ENCODE results near the gene CLEC7A. TPM values are rescaled to one million over a fixed set of nuclear protein-coding genes. Genes with fewer than 3 reads are reported as not detected.
A peak's percentile ranks its signal among the peaks of the same experiment; 100 is the strongest.

CLEC7A gene
- total RNA-seq, 2 donors from 2014 or later = not detected

DNA sequence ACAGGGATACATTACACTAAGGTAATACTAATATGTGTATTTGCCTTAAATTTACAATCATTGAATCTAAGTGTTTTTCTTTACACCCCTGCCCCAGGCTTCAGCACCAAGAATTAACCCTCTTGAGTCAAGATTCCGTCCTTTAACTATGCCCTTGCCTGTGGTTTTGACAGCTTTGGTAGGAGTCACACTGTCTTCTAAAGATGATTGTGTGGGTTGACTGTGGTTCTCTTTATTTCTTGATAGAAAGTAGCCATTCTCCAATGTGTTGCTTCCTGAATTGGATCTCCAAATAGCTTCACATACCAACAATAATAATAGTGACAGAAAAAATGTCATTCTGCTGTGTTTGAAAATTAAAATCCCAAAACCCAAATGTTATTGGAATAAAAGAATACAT lies 3.6 kb downstream of the CLEC7A start:
- Mint-ChIP-seq H3K4me1 (ENCODE audit: low read depth in 2 of 2) (peaks cover 0 to 7% of the 10 kb centered on the region in 2 donors), H3K27ac (no peak overlapping the region), H3K4me3 (no peak overlapping the region), H3K36me3 (no peaks in the 10 kb centered on the region), H3K27me3 (peaks cover 8 to 11% of the 10 kb centered on the region in 2 donors), H3K9me3 (no peaks in the 10 kb centered on the region)
- ATAC-seq (peak in 1 of 2 donors; percentile 70), DNase-seq (ENCODE audit: low spot score) (no peak)

- Mint-ChIP-seq H3K4me3 (no peak overlapping the region), H3K27ac (no peak overlapping the region), H3K36me3 (no peaks in the 10 kb centered on the region), H3K27me3 (peaks cover 4 to 8% of the 10 kb centered on the region in 2 donors), H3K4me1 (ENCODE audit: low read depth in 2 of 2) (peaks cover 0 to 7% of the 10 kb centered on the region in 2 donors), H3K9me3 (no peaks in the 10 kb centered on the region)
- ATAC-seq = no peak
- no peak for DNase-seq (ENCODE audit: low spot score)
Measured at GRCh38 chr12:10122689-10123088, 7.3 kb downstream of the CLEC7A start.

DNA sequence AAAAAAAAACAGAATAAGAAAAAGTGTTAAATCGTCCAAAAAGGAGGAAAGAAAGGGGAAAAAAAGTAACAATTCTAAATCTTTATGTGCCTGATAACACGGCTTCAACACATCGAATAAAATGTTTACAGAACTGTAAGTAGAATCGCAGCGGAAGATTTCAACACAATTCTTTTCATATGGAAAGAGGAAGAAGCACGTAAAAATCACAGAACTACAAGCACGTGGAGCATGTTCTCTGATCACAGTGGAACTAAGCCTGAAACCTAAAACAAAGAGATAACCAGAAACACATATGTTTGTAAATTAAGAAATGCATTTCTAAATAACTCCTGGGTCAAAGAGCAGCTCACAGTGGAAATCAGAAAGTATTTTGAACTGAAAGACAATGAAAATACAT lies 8.7 kb downstream of the CLEC7A start:
- Mint-ChIP-seq H3K9me3 (no peaks in the 10 kb centered on the region), H3K27ac (no peak overlapping the region), H3K4me1 (ENCODE audit: low read depth in 2 of 2) (peaks cover 0 to 3% of the 10 kb centered on the region in 2 donors), H3K36me3 (no peaks in the 10 kb centered on the region), H3K27me3 (no peaks in the 10 kb centered on the region), H3K4me3 (no peak overlapping the region)
- ATAC-seq (no peak), DNase-seq (ENCODE audit: low spot score) (no peak)

DNA sequence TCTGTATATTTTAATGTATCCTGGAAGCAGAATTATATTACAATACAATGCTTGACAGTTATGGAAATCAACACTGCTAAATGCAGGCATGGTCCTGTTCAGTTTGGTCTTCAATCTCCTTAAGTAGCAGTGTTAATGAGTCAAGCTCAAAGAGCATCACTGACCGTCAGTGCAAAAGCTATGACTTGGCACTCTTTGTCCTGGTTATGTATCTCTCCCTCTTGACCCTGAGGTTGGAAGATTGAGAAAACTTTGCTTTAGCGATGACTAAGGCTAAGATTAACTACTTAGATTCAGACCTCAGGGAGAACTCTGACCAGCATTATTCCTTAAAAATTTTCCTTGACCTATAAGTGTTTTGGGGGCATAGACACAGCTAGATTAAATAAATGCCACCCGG lies 10.9 kb downstream of the CLEC7A start:
- H3K4me3 Mint-ChIP-seq = no peak overlapping the region
- no peak overlapping the region for H3K27ac Mint-ChIP-seq
- H3K27me3 Mint-ChIP-seq = peaks cover 0 to 5% of the 10 kb centered on the region in 2 donors
- no peaks in the 10 kb centered on the region for H3K36me3 Mint-ChIP-seq
- no peak for ATAC-seq
- no peaks in the 10 kb centered on the region for H3K9me3 Mint-ChIP-seq
- H3K4me1 Mint-ChIP-seq (ENCODE audit: low read depth in 2 of 2) = no peaks in the 10 kb centered on the region
- no peak for DNase-seq (ENCODE audit: low spot score)

DNA sequence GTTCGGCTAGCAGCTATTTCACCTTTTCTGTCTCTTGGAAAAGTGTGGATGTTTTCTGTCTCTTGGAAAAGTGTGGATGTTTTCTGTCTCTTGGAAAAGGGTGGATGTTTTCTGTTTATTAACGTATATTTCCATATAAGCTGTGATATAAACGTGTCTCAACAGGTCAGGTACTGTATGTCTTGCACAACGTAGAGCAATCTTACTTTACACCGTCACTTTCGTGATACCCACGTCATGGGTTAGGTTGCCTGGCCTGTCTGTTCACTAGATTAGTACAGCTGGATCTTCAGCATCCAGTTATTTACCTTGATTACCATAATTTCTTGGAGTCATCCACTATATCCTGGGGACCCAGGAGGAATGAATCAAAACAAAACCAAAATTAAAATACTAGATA lies 14.1 kb downstream of the CLEC7A start:
- DNase-seq (ENCODE audit: low spot score) (no peak), ATAC-seq (no peak)
- H3K4me1 Mint-ChIP-seq (ENCODE audit: low read depth in 2 of 2) = no peaks in the 10 kb centered on the region
- H3K9me3 Mint-ChIP-seq = no peaks in the 10 kb centered on the region
- no peaks in the 10 kb centered on the region for H3K36me3 Mint-ChIP-seq
- no peak overlapping the region for H3K4me3 Mint-ChIP-seq
- H3K27ac Mint-ChIP-seq = no peak overlapping the region
- H3K27me3 Mint-ChIP-seq = peaks cover 0 to 5% of the 10 kb centered on the region in 2 donors

DNA sequence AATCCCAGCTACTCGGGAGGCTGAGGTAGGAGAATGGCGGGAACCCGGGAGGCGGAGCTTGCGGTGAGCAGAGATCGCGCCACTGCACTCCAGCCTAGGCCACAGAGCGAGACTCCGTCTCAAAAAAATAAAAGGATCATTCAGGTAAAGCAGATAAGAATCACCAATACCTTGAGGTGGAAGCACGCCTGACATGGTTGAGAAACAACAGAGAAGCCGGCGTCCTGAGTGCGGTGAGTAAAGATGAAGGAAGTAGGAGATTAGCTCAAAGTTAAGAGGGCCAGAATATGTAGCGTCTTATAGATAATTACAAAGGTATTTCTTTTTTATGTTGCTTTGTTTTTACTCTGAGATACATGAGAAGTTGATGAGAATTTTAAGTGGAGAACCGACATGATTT lies 14.7 kb downstream of the CLEC7A start:
- Mint-ChIP-seq H3K27ac (no peak overlapping the region), H3K27me3 (peaks cover 3 to 5% of the 10 kb centered on the region in 2 donors), H3K9me3 (no peaks in the 10 kb centered on the region), H3K4me3 (no peak overlapping the region), H3K4me1 (ENCODE audit: low read depth in 2 of 2) (no peaks in the 10 kb centered on the region), H3K36me3 (no peaks in the 10 kb centered on the region)
- no peak for DNase-seq (ENCODE audit: low spot score)
- no peak for ATAC-seq

- Mint-ChIP-seq H3K27ac (no peak overlapping the region), H3K36me3 (no peaks in the 10 kb centered on the region), H3K9me3 (no peaks in the 10 kb centered on the region), H3K4me3 (no peak overlapping the region), H3K4me1 (ENCODE audit: low read depth in 2 of 2) (no peaks in the 10 kb centered on the region), H3K27me3 (peaks cover 7 to 9% of the 10 kb centered on the region in 2 donors)
- DNase-seq (ENCODE audit: low spot score) = no peak
- no peak for ATAC-seq
Measured at GRCh38 chr12:10113920-10114319, 16.1 kb downstream of the CLEC7A start.

DNA sequence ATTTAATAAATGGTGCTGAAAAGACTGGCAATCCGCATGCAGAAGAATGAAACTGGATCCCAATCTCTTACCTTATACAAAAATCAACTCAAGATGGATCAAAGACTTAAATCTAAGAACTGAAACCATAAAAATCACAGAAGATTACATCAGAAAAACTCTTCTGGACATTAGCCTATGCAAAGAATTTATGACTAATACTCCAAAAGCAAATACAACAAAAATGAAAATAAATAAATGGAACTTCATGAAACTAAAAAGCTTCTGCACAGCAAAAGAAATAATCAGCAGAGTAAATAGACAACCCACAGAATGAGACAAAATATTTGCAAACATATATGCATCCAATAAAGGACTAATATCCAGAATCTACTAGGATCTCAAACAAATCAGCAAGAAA lies 16.9 kb downstream of the CLEC7A start:
- Mint-ChIP-seq H3K9me3 (no peaks in the 10 kb centered on the region), H3K27ac (no peak overlapping the region), H3K36me3 (no peaks in the 10 kb centered on the region), H3K27me3 (peaks cover 7 to 9% of the 10 kb centered on the region in 2 donors), H3K4me1 (ENCODE audit: low read depth in 2 of 2) (no peaks in the 10 kb centered on the region), H3K4me3 (no peak overlapping the region)
- DNase-seq (ENCODE audit: low spot score) = no peak
- no peak for ATAC-seq

DNA sequence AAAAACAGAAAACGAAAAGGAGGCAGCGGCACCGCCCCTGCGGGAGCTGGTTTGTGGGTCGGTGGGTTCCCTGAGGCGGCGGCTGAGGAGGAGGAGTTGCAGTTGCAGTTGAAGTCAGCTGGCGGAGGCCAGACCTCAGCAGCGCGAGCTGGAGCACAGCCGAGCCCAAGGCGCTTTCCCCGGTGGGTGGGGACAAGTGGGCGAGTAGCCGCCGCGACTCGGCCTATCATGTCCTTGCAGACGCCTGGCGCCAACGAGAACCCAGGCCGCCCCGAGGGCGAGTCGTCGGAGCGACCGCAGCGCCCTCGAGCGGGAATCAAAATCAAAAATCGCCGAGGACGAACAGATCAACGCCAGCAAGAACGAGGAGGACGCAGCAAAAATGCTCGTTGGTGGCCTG lies 18.5 kb downstream of the CLEC7A start:
- H3K36me3 Mint-ChIP-seq = peaks cover 5% of the 10 kb centered on the region
- no peak overlapping the region for H3K27ac Mint-ChIP-seq
- H3K9me3 Mint-ChIP-seq = no peaks in the 10 kb centered on the region
- ATAC-seq = no peak
- no peaks in the 10 kb centered on the region for H3K4me1 Mint-ChIP-seq (ENCODE audit: low read depth in 2 of 2)
- H3K27me3 Mint-ChIP-seq = peaks cover 7 to 9% of the 10 kb centered on the region in 2 donors
- no peak overlapping the region for H3K4me3 Mint-ChIP-seq
- no peak for DNase-seq (ENCODE audit: low spot score)

GRCh38 chr12:10110256-10110844 lies 19.6 kb downstream of the CLEC7A start:
- no peaks in the 10 kb centered on the region for H3K9me3 Mint-ChIP-seq
- peaks cover 11% of the 10 kb centered on the region for H3K36me3 Mint-ChIP-seq
- ATAC-seq (no peak), DNase-seq (ENCODE audit: low spot score) (no peak)
- H3K4me1 Mint-ChIP-seq (ENCODE audit: low read depth in 2 of 2) = no peaks in the 10 kb centered on the region
- no peak overlapping the region for H3K4me3 Mint-ChIP-seq
- H3K27ac Mint-ChIP-seq = no peak overlapping the region
- peaks cover 11 to 17% of the 10 kb centered on the region in 2 donors for H3K27me3 Mint-ChIP-seq

GRCh38 chr12:10102322-10102721 lies 27.7 kb downstream of the CLEC7A start:
- Mint-ChIP-seq H3K36me3 (peaks cover 19% of the 10 kb centered on the region), H3K9me3 (no peaks in the 10 kb centered on the region), H3K4me3 (no peak overlapping the region), H3K27ac (no peak overlapping the region), H3K27me3 (peaks cover 9 to 23% of the 10 kb centered on the region in 2 donors), H3K4me1 (ENCODE audit: low read depth in 2 of 2) (peaks cover 0 to 6% of the 10 kb centered on the region in 2 donors)
- ATAC-seq = no peak
- no peak for DNase-seq (ENCODE audit: low spot score)

DNA sequence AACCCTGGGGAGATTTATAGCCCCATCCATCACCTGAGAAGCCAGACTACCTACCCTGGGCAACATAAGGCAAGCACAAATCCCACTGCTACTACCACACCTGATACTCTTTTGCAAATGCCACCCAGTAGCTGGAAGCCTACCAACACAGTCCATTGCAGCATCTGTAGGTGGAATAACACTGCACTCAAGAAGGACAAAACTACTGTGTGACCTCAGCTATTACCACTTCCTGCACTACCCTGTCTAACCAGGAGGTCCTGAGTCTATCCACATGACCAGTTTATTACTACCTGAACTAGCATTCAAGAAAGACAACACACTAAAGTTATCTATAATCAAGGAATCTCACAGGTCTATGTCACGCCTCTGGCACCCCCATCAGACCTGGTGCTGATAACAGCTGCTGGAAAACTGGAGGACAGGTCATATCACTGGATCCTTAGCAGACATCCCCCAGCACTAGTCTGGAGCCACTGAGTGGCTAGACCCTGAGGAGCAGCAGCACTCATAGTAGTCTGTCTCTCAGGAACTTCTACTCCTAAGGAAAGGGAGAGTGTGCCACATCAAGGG lies 28.3 kb downstream of the CLEC7A start:
- peaks cover 9 to 23% of the 10 kb centered on the region in 2 donors for H3K27me3 Mint-ChIP-seq
- peaks cover 0 to 6% of the 10 kb centered on the region in 2 donors for H3K4me1 Mint-ChIP-seq (ENCODE audit: low read depth in 2 of 2)
- ATAC-seq (no peak), DNase-seq (ENCODE audit: low spot score) (no peak)
- H3K27ac Mint-ChIP-seq = no peak overlapping the region
- no peak overlapping the region for H3K4me3 Mint-ChIP-seq
- peaks cover 15% of the 10 kb centered on the region for H3K36me3 Mint-ChIP-seq
- no peaks in the 10 kb centered on the region for H3K9me3 Mint-ChIP-seq

DNA sequence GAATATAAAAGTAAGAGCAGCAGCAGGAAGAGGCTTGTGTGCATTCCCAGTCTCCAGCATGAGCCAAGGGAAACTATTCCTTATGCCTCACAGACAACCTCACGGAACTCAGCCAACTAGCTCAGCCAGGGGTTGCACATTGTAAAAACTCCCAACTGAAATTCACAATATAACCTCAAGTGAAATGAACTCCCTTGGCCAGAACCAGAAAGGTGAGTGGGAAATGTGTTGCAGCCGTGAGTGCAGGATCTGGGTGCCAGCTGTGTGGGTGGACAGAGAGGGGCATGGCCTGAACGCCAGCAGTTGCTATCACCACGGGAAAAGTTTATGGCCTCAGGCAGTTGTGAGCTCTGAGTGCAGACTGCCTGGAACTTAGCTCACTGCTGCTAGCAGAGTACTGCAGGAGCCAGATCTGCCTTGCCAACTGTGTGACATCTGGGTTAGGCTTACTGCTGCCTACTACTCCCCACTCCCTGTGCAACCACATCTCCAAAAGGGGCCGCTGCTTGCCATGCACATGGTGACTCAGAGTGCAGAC lies 28.9 kb downstream of the CLEC7A start:
- H3K27ac Mint-ChIP-seq = no peak overlapping the region
- peaks cover 0 to 6% of the 10 kb centered on the region in 2 donors for H3K4me1 Mint-ChIP-seq (ENCODE audit: low read depth in 2 of 2)
- H3K9me3 Mint-ChIP-seq = no peaks in the 10 kb centered on the region
- peaks cover 9 to 23% of the 10 kb centered on the region in 2 donors for H3K27me3 Mint-ChIP-seq
- H3K36me3 Mint-ChIP-seq = peaks cover 15% of the 10 kb centered on the region
- ATAC-seq (peak in 1 of 2 donors; percentile 6), DNase-seq (ENCODE audit: low spot score) (no peak)
- no peak overlapping the region for H3K4me3 Mint-ChIP-seq

DNA sequence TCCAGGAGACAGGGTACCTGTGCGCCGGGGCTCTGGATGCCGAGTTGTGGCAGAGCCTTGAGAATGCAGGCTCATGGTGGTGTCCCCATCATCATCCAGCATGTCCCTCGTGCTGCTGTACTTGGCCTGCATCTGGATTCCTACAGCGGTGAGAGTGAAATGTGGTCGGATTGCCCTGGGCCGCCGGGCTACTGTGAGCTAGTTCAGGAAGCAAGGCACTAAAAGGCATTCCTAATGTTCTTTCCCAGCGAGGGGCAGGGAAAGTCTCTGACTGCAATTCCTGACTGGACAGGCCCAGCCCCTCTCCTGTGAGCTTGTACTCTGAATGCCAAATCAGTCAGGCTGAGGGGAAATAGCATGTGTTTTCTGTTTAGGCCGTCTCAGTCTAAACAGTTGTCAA lies 31.2 kb downstream of the CLEC7A start, which contains the start of gene CLEC1A:
Gene CLEC1A (minus strand): TSS at position 195 of the 400 bp plus-strand sequence. CDS start 63 bp downstream, at position 132.
- Mint-ChIP-seq H3K4me1 (ENCODE audit: low read depth in 2 of 2) (peaks cover 0 to 6% of the 10 kb centered on the region in 2 donors), H3K27ac (no peak within 1 kb of the TSS), H3K4me3 (no peak within 1 kb of the TSS), H3K27me3 (peaks cover 0 to 10% of the 10 kb centered on the region in 2 donors), H3K9me3 (no peaks in the 10 kb centered on the region), H3K36me3 (peaks cover 5% of the 10 kb centered on the region)
- ATAC-seq (no peak), DNase-seq (ENCODE audit: low spot score) (no peak)
